NAMALWA (cell line): ENCODE data around the gene C5orf46.
"Not testable (repeated sequence)": the region's sequence is repeated elsewhere in the genome, so short reads cannot be mapped to it uniquely, and the experiment has no call there.

ENCODE experiments used
- DNase-seq: peaks from one replicate; pipeline ENCODE4 v3.0.0-alpha.2; 2015; ENCODE audit warnings: low spot score

C5orf46 gene

DNA sequence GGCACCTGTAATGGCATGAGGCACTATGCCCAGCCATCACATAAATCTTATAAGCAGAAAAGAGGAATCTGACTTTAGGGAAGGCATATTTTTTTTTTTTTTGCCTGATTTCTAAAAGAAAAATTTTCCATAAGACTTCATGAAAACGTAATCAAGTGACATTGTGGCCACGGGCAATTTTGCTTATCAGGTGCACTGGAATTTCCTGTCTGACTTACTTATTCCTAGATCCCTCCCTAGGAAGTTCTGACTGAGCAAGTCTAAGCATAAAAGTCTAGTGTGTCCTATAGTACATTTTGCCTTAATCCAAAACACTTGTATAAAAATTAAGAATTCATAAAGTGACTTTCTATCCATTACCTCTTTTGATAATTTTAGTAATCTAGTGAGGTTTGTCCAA is 12.5 kb downstream of the C5orf46 start:
- no peak for DNase-seq

GRCh38 chr5:147892696-147893296 is 13.5 kb downstream of the C5orf46 start:
- no peak for DNase-seq

- no peak for DNase-seq
Measured at GRCh38 chr5:147887930-147888329, 18.4 kb downstream of the C5orf46 start.

DNA sequence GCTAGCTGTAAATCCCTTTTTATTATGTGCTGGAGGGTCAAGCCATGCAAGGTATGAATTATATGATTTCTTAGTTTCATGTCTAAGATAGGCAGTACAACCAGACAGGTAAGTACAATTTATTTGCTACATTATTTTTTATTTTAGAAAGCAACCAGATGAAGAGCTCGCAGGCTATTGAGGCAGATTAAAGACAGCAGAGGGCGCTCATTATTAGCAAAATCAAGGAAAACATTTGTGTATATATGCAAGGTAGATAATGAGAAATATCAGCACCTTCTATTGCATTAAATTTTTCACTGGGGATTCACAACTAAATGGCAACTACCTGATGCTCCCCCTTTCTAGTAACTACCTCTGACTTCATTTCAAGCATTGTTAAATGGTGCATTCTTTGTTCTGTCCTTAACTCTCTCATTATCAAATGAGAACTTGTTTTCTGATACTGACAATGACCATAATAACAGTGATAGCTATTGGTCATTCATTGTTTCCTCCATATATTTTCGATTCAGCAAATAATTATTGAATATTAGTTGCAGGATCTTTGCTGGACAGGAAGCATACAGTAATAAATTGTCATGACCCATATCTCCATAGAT is 19.2 kb downstream of the C5orf46 start:
- peak; percentile 40 for DNase-seq

- no peak for DNase-seq
Measured at GRCh38 chr5:147882586-147883313, 23.6 kb downstream of the C5orf46 start.

- no peak for DNase-seq
Measured at GRCh38 chr5:147880487-147880886, 25.9 kb downstream of the C5orf46 start.

GRCh38 chr5:147879784-147880183 is 26.6 kb downstream of the C5orf46 start:
- DNase-seq = no peak

DNA sequence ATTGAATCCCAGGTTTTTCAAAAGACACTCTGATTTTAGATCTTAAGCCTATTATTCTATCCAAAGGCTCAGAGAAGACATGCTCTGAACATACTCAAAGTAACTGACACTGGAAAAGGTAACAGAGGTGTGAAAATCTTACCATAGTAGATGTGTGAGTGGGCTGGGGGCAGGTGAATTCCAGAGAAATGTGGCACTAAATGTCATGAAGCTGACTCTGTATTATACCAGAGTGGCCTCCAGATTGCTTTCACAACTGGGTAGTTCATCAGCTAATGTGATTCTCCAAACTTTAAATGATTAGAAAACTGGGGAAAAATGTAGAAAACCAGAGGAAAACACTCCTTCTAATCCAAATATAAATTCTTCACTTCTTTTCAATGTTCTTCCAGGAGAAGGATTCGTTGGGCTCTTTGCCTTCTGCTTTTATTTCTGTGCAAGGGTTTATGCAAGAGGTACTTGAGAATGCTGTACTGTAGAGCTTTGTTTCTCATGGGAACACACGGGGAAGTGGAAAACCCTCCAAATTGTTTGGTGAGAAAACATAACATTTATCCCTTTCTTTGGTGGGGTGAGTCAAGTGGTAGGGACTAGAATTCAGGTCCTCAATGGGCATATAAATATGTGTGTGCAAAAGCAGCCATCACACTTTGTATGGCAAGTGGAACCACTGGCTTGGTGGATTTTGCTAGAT is 28.1 kb downstream of the C5orf46 start, which contains the start of gene SCGB3A2:
SCGB3A2 (plus strand) TSS at position 646 of the 694 bp plus-strand sequence. CDS start 93 bp downstream, outside the sequence.
- DNase-seq = no peak

GRCh38 chr5:147876626-147877025 is 29.7 kb downstream of the C5orf46 start:
- no peak for DNase-seq

DNA sequence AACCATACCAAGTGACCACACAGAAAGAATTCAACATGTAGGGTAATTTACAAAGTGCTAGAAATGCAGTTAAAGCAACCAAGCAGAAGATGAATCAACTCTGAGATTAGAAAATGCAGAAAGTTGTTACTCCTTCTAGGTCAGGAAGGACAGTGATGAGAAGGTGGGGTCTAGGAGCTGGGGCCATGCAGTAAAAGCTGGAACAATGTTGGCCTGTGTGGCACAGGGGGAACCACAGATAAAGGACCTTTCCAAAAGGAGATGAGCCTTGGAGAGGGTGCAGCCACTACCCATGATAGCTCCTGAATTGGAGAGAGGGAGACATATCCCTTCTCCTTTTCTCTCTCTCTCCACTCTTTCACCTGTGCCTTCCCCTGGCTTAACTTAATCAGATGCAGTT is 30.2 kb downstream of the C5orf46 start:
- DNase-seq = no peak

GRCh38 chr5:147874910-147875367 is 31.4 kb downstream of the C5orf46 start:
- no peak for DNase-seq

DNA sequence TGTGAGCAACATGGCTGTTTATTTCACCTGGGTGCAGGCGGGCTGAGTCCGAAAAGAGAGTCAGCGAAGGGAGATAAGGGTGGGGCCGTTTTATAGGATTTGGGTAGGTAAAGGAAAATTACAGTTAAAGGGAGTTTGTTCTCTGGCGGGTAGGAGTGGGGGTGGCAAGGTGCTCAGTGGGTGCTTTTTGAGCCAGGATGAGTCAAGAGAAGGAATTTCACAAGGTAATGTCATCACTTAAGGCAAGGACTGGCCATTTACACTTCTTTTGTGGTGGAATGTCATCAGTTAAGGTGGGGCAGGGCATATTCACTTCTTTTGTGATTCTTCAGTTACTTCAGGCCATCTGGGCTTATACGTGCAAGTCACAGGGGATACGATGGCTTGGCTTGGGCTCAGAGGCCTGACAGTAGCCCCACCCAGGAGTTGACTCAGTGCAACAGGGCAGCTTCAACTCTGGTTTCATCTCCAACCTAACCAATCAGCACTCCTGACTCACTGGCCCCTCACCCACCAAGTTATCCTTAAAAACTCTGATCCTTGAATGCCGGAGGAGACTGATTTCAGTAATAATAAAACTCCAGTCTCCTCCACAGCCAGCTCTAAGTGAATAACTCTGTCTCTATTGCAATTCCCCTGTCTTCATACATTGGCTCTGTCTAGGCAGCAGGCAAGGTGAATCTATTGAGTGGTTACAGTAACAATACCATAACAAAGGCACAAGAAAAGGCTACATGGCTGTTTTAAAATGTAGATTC is 32.0 kb downstream of the C5orf46 start:
- DNase-seq = not testable (repeated sequence)

DNA sequence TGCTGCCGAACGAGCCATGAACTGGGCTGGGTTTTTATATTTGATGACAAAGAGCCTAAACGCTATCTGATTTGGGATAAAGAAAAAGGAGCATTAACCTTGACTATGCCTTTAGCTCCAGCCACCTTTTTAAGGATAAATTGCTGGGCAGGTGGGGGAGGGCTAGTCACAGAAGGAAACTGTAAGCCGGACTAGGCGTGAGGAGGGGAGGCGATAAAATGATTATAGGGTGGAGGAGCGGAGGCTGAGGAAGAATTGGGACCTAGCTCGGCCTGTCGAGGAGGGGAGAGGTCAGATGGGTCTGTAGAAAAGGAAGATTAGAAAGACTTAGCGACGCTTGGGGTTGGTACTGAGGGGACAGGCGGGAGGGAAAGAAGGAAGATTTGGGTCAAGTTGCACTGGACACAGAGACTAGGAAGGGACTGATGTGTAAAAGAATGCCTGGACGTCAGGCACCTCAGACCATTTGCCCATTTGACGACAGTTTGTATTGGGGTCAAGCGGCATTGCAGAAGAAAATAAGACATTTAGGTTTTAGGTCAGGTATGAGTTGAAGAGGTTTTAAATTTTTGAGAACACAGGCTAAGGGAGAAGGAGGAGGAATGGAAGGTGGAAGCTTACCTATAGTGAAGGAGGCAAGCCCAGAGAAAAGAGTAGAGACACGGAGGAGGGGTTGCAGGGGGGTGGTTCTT is 33.4 kb downstream of the C5orf46 start:
- DNase-seq = not testable (repeated sequence)

DNA sequence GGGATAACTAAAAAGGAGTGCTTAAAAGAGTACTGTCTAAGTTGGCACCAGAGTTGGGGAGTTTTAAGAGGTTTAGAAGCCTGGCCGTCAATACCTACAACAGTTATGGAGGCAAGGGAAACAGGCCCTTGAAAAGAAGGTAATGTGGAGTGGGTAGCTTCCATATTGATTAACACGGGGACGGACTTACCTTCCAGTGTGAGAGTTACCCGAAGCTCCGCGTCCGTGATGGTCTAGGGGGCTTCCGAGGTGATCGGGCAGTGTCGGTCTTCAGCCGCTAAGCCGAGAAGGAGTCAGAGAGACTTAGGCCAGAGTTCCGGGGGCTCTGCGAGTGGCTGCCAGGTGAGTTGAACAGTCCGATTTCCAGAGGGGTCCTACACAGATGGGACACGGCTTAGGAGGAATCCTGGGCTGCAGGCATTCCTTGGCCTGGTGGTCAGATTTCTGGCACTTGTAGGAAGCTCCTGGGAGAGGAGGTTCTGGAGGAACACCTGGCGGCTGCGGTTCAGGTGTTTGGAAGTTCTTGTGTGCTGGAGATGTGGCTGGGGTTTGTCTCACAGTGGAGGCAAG is 34.3 kb downstream of the C5orf46 start:
- not testable (repeated sequence) for DNase-seq

DNA sequence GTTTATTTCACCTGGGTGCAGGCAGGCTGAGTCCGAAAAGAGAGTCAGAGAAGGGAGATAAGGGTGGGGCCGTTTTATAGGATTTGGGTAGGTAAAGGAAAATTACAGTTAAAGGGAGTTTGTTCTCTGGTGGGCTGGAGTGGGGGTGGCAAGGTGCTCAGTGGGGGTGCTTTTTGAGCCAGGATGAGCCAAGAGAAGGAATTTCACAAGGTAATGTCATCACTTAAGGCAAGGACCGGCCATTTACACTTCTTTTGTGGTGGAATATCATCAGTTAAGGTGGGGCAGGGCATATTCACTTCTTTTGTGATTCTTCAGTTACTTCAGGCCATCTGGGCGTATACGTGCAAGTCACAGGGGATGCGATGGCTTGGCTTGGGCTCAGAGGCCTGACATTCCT is 36.4 kb downstream of the C5orf46 start:
- not testable (repeated sequence) for DNase-seq

GRCh38 chr5:147869112-147869511 is 37.2 kb downstream of the C5orf46 start:
- DNase-seq = no peak

DNA sequence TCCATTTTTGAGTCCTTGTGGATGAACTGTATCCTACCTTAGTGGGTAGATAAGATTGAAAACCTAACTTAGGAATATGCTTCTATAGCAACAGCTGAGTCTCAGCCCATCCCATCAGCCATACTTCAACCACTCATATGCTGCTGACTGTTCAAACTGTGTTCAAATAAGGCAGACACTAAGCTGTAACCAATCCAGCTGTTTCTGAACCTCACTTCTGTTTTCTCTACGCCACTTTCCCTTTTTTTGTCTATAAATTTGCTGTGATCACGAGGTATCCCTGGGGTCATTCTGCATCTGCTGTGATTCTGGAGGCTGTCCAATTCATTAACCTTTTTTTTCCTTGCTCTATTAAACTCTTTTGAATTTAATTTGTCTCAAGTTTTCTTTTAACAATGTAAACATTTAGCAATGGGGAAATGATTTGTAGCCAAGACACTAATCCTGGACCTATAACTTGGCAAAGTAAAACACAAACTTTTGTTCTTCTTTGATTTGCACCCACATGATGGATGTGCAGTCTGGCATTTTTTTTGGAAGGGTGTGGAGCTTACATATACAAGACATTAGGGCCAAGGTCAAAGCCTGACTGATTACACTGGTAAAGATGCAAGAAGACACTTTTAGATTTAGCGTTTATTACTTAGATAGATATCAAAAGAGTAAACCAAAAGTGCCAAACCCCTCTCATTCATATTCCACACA is 42.7 kb downstream of the C5orf46 start:
- no peak for DNase-seq

- no peak for DNase-seq
Measured at GRCh38 chr5:147860641-147861025, 45.7 kb downstream of the C5orf46 start.

GRCh38 chr5:147859962-147860640 is 46.2 kb downstream of the C5orf46 start:
- DNase-seq = no peak

DNA sequence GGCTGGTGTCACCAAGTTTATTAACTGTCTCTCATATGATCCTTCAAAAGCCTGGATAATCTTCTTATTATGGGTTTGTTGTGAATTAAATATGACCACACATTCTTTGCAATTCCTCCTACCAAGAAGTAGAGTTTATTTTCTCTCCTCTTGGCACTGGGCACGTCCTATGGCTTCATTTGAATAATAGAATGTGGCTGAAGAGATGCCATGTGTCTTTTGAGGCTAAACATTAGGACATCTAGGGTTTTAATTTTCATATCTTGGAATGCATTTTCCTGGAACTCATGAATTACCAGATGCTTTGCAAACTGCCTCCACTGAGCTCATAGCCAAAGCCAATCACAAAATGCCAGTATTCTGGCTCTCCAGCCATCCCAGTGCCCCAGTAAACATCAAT is 47.8 kb downstream of the C5orf46 start:
- DNase-seq = no peak
